ENCODE results near the gene ANO9. TPM values are rescaled to one million over a fixed set of nuclear protein-coding genes. Genes with fewer than 3 reads are reported as not detected.
"Not testable (repeated sequence)": the region's sequence is repeated elsewhere in the genome, so short reads cannot be mapped to it uniquely, and the experiment has no call there.

Gene ANO9
- total RNA-seq, 1 experiment from 2014 or later: 16.6 TPM

DNA sequence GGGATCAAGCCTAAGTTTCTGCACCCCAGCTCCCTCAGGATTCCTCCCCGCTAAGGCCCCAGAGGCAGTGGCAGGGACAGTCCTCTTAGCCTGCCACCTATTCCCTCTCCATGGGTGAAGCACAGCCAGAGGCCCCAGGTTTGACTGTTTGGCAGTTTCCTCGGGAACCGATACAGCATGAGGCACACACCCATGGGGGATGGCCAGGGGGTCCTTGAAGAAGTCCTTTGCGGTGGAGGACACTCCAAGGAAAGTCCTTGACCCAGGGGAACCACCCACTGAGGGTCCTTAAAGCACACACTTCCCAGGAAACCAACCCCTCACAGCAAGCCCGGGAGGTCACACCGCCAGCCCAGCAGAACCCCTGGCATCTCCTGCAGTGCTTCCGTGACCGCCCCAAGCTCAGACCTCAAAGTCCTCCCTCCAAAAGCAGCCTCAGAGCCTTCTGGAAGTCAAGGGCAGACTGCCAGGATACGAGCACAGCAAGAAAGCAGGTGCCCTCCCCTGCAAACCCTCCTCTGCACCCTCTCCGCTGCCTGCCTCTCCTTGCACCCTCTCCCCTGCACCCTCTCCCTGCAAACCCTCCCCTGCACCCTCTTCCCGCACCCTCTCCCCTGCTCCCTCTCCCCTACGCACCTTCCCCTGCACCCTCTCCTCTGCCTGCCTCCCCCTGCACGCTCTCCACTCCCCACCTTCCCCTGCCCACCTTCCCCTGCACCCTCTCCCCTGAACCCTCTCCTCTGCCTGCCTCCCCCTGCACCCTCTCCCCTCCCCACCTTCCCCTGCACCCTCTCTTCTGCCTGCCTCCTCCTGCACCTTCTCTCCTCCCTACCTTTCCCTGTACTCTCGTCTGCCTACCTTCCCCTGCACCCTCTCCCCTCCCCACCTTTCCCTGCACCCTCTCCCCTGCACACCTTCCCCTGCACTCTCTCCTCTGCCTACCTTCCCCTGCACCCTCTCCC, 28.4 kb downstream of the ANO9 start:
- no peaks in the 10 kb centered on the region for H3K27me3 ChIP-seq (ENCODE audit: low read length)
- TF ChIP-seq EZH2 (IDR thresholded peaks at IDR 0.05; ENCODE audit: low read length, unreplicated experiment) (no peak), EZH2phosphoT487 (IDR thresholded peaks at IDR 0.05; ENCODE audit: borderline replicate concordance, low read length) (no peak)
- TF ChIP-seq, protein P1, sequence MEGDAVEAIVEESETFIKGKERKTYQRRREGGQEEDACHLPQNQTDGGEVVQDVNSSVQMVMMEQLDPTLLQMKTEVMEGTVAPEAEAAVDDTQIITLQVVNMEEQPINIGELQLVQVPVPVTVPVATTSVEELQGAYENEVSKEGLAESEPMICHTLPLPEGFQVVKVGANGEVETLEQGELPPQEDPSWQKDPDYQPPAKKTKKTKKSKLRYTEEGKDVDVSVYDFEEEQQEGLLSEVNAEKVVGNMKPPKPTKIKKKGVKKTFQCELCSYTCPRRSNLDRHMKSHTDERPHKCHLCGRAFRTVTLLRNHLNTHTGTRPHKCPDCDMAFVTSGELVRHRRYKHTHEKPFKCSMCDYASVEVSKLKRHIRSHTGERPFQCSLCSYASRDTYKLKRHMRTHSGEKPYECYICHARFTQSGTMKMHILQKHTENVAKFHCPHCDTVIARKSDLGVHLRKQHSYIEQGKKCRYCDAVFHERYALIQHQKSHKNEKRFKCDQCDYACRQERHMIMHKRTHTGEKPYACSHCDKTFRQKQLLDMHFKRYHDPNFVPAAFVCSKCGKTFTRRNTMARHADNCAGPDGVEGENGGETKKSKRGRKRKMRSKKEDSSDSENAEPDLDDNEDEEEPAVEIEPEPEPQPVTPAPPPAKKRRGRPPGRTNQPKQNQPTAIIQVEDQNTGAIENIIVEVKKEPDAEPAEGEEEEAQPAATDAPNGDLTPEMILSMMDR (conservative IDR thresholded peaks at IDR 0.05; ENCODE audit: low read depth, low read length): no peak
- H3K36me3 ChIP-seq (ENCODE audit: low read depth, low read length): no peaks in the 10 kb centered on the region
- peaks cover 25% of the 10 kb centered on the region for H3K79me2 ChIP-seq (ENCODE audit: low read length)
- H3K27ac ChIP-seq (ENCODE audit: low read length): no peak overlapping the region
- H3K4me3 ChIP-seq (ENCODE audit: low read length): no peak overlapping the region
- H2AFZ ChIP-seq (ENCODE audit: low read length): no peak overlapping the region
- H3K9ac ChIP-seq (ENCODE audit: low read length): no peak overlapping the region
- H3F3A ChIP-seq (ENCODE audit: low read length, unreplicated experiment): no peaks in the 10 kb centered on the region
- H3K9me3 ChIP-seq (ENCODE audit: low read length): no peaks in the 10 kb centered on the region
- ChIA-PET POLR2A (ENCODE audit: unreplicated experiment) (no interaction called here), CTCF (no interaction called here)
- H3K4me2 ChIP-seq (ENCODE audit: low read length): no peak overlapping the region
- H4K20me1 ChIP-seq (ENCODE audit: low read length): no peaks in the 10 kb centered on the region
- intact Hi-C loops (cut with micrococcal nuclease): loop anchor here (2.0 kb wide), 1 partner anchor 35 kb away; no protein-coding TSS in a partner anchor
- peaks cover 27% of the 10 kb centered on the region for H3K4me1 ChIP-seq (ENCODE audit: insufficient read depth, low read length)
- no peaks in the 10 kb centered on the region for H3K9me2 ChIP-seq (replicated peaks; ENCODE audit: low read length)
- DNase-seq (no peak), ATAC-seq (no peak)
- no TSS peak for BruUV-seq (replicated peaks)

DNA sequence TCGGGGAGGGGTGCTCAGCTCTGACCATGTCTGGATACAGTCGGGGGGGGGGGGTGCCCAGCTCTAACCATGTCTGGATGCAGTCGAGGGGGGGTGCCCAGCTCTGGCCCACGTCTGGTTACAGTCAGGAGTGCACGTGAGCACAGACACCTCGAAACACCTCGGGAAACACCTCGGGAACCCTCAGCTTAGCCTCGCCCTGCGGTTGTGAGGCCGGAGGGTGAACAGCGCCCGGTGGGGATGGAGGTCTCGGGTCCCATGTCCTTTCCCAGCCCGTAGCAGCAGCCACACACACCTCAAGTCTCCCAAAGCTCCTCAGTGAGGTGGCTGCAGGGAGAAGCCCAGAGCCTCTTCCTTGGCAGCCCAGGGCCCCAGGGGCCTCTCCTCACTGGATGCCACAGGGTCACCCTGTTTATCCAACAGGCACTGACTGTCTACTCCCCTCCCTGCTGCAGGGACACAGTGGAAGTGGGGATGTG, 29.1 kb downstream of the ANO9 start:
- TF ChIP-seq, protein P1 (conservative IDR thresholded peaks at IDR 0.05; ENCODE audit: low read depth, low read length): no peak
- no peak for TF ChIP-seq EZH2phosphoT487 (IDR thresholded peaks at IDR 0.05; ENCODE audit: borderline replicate concordance, low read length)
- no peak for TF ChIP-seq EZH2 (IDR thresholded peaks at IDR 0.05; ENCODE audit: low read length, unreplicated experiment)
- intact Hi-C loops (cut with micrococcal nuclease): no loop called here
- ATAC-seq: no peak
- Histone ChIP-seq H4K20me1 (ENCODE audit: low read length) (no peaks in the 10 kb centered on the region), H3K27me3 (ENCODE audit: low read length) (no peaks in the 10 kb centered on the region), H3F3A (ENCODE audit: low read length, unreplicated experiment) (no peaks in the 10 kb centered on the region), H3K27ac (ENCODE audit: low read length) (no peak overlapping the region), H3K36me3 (ENCODE audit: low read depth, low read length) (no peaks in the 10 kb centered on the region), H3K4me3 (ENCODE audit: low read length) (no peak overlapping the region), H3K4me2 (ENCODE audit: low read length) (no peak overlapping the region), H3K4me1 (ENCODE audit: insufficient read depth, low read length) (peaks cover 23% of the 10 kb centered on the region), H3K9me2 (replicated peaks; ENCODE audit: low read length) (no peaks in the 10 kb centered on the region), H3K9ac (ENCODE audit: low read length) (no peak overlapping the region), H3K9me3 (ENCODE audit: low read length) (no peaks in the 10 kb centered on the region), H3K79me2 (ENCODE audit: low read length) (peaks cover 25% of the 10 kb centered on the region), H2AFZ (ENCODE audit: low read length) (no peak overlapping the region)
- BruUV-seq (replicated peaks): no TSS peak
- no peak for DNase-seq
- POLR2A ChIA-PET (ENCODE audit: unreplicated experiment): no interaction called here
- CTCF ChIA-PET: interaction anchor here (0.7 kb wide), 1 partner anchor 36 kb away, joined by 3 read pairs; no protein-coding TSS in a partner anchor

DNA sequence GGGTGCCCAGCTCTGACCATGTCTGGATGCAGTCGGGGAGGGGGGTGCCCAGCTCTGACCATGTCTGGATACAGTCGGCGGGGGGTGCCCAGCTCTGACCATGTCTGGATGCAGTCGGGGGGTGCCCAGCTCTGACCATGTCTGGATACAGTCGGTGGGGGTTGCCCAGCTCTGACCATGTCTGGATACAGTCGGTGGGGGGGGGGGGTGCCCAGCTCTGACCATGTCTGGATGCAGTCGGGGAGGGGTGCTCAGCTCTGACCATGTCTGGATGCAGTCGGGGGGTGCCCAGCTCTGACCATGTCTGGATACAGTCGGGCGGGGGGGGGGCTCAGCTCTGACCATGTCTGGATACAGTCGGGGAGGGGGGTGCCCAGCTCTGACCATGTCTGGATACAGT, 30.3 kb downstream of the ANO9 start:
- DNase-seq; H3K9me2 ChIP-seq (replicated peaks; ENCODE audit: low read length); H3K9me3 ChIP-seq (ENCODE audit: low read length); H2AFZ ChIP-seq (ENCODE audit: low read length); BruUV-seq (replicated peaks); H3K36me3 ChIP-seq (ENCODE audit: low read depth, low read length); H4K20me1 ChIP-seq (ENCODE audit: low read length); CTCF ChIA-PET; intact Hi-C loops (cut with micrococcal nuclease); ATAC-seq; POLR2A ChIA-PET (ENCODE audit: unreplicated experiment); H3K4me2 ChIP-seq (ENCODE audit: low read length); H3K9ac ChIP-seq (ENCODE audit: low read length); H3K27ac ChIP-seq (ENCODE audit: low read length); H3K27me3 ChIP-seq (ENCODE audit: low read length); H3K4me3 ChIP-seq (ENCODE audit: low read length); H3F3A ChIP-seq (ENCODE audit: low read length, unreplicated experiment): not testable (repeated sequence)
- H3K4me1 ChIP-seq (ENCODE audit: insufficient read depth, low read length): peaks cover 24% of the 10 kb centered on the region
- H3K79me2 ChIP-seq (ENCODE audit: low read length): peaks cover 24% of the 10 kb centered on the region

DNA sequence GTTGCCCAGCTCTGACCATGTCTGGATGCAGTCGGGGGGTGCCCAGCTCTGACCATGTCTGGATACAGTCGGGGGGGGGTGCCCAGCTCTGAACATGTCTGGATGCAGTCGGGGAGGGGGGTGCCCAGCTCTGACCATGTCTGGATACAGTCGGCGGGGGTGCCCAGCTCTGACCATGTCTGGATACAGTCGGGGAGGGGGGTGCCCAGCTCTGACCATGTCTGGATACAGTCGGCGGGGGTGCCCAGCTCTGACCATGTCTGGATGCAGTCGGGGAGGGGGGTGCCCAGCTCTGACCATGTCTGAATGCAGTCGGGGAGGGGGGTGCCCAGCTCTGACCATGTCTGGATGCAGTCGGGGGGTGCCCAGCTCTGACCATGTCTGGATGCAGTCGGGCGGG, 31.1 kb downstream of the ANO9 start:
- H3K9me3 ChIP-seq (ENCODE audit: low read length); H3K9me2 ChIP-seq (replicated peaks; ENCODE audit: low read length); BruUV-seq (replicated peaks); ATAC-seq; H3K4me3 ChIP-seq (ENCODE audit: low read length); H3K27ac ChIP-seq (ENCODE audit: low read length); H3K27me3 ChIP-seq (ENCODE audit: low read length); H3K9ac ChIP-seq (ENCODE audit: low read length); H3K36me3 ChIP-seq (ENCODE audit: low read depth, low read length); POLR2A ChIA-PET (ENCODE audit: unreplicated experiment); H2AFZ ChIP-seq (ENCODE audit: low read length); H3K4me2 ChIP-seq (ENCODE audit: low read length); H3F3A ChIP-seq (ENCODE audit: low read length, unreplicated experiment); DNase-seq; H4K20me1 ChIP-seq (ENCODE audit: low read length); intact Hi-C loops (cut with micrococcal nuclease); CTCF ChIA-PET: not testable (repeated sequence)
- H3K4me1 ChIP-seq (ENCODE audit: insufficient read depth, low read length): peaks cover 19% of the 10 kb centered on the region
- H3K79me2 ChIP-seq (ENCODE audit: low read length): peaks cover 16% of the 10 kb centered on the region
